HG02943 (cell line): ENCODE measurements around the gene RANBP10.

Experiments
- ATAC-seq: cut with Tn5 transposase; IDR thresholded peaks from one replicate; pipeline ENCODE4 v1.9.1; 2021; ENCODE audit warnings: mild to moderate bottlenecking, low read depth, moderate library complexity; ENCODE audit not compliant: unreplicated experiment

The RANBP10 gene

DNA sequence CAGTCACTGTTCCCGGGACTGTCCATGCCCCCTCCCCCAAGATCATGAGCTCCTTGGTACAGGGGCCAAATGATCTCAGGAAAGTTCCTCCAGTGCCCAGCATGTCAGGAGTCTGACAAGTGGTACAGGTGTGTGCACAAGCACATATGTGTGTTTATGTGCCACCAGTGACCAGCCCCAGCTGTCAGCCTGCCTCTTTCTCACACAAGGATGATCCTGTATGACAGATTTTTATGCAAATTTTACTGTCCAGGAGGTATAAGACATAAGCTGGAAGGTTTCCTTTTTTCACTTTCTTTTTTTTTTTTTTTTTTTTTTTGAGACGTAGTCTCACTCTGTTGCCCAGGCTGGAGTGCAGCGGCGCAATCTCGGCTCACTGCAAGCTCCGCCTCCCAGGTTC lies 55.9 kb downstream of the RANBP10 start:
- ATAC-seq = peak; percentile 74

DNA sequence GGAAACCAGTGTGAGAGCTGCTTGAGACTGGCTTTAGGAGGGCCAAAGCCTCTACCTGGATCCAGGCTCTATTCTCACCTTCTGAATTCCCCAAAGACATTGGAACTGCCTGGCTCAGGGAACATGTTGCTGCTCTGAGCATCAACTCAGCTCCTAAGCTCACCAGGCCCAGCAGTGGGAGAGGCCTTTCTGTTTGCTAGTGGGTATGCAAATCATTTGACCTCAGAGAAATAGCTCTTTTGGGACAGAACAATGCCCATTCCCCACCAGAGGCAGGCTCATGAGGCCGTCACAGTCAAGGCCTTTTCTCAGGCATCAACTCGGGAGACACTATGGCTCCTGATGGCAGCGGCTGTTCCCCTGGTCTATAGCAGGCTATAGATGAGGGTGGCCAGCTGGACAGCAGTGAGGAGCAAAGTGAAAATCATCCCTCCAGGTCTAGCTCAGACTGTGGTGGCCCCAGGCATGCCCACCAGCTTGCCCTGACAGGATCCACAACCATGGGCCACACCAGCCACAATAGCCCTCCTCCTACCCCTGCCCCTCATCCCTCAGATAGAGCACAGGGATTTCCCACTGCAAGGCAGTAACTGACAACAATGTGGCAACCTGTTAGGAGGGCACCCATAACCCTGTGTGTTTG lies 56.8 kb downstream of the RANBP10 start:
- no peak for ATAC-seq

DNA sequence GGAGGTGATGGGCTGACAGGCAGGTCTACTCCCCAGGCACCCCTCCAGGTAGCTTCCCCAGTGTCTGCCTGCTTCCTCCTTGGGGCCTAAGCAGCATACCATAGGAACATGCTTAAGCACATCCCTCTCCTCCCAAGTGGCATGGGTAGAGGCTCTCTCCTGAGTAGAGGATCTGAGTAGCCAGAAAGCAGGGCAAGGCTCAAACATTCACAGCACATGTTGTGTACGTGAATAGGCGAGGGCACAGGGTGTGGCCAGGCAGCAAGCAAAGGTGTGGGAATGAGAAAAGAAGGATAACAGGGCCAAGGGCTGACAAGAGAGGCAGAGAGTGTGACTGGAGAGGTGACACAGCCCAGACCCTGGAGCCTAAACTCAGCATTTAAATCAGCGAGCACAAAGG lies 57.5 kb downstream of the RANBP10 start:
- ATAC-seq = no peak

DNA sequence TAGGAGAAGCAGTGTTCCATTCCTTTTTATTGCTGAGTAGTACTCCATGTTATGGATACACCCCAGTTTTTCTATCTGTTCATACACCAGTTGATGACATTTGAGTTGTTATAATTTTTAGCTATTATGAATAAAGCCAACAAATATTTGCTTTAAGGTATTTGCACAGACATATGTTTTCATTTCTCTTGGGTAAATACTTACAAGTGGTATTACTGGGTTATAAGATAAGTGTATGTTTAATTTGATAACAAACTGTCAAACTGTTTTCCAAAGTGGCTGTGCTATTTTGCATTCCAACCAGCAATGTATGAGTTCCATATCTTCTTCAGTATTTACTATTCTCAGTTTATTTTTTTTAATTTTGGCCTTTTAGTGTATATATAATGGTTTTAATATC lies 59.5 kb downstream of the RANBP10 start:
- ATAC-seq = no peak

DNA sequence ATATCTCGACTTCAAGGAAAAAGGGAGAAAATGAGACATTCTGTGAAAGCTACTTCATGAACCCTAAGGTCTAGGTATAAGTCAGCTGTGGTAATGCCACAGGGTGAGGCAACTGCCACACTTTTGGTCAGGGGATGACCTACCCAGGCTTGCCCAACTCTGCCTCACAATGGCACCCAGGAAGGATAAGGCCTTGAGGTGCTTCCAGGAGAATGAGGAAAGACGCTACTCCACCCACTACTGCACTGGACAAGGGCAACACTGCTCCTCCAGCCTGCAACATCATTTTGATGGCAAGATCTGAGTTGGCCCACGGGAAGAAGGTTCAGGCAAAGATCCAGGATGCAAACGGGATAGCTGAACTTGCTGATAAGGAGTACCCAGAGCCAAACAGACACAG lies 65.2 kb downstream of the RANBP10 start:
- ATAC-seq = no peak

DNA sequence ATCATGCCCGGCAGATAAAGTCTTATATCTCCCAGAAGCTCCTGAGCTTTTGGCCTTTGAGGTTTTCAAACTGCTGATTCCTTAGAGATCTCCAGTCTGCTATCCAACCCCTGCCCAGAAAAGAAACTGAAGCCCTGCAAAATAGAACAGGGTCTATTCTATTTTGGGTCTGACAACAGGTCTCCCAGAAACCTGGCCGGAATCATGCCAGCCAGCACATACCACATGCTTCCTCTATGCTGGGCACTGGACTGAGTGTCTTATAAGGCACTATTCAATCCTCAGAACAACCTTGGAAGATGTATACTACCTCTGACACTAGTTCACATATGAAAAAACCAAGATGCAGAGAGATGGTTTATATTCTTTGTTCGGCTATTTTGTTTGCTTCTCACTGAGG lies 66.0 kb downstream of the RANBP10 start:
- ATAC-seq = no peak

DNA sequence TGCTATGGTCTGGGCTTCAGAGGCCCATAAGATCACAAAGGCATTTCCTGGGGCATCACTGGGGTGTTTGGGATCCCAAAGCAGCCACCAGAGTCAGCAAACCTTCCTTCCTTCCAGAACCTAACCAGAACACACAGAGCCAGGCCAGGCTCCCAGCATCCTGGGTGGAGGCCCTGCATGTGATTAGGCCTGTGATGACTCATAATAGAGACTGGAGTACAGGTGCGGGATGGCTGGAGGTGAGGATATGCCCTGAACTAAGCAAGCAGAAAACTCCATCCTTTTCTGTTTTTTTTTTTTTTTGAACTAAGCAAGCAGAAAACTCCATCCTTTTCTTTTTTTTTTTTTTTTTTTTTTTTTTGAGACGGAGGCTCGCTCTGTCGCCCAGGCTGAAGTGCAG lies 69.5 kb downstream of the RANBP10 start:
- ATAC-seq = no peak

DNA sequence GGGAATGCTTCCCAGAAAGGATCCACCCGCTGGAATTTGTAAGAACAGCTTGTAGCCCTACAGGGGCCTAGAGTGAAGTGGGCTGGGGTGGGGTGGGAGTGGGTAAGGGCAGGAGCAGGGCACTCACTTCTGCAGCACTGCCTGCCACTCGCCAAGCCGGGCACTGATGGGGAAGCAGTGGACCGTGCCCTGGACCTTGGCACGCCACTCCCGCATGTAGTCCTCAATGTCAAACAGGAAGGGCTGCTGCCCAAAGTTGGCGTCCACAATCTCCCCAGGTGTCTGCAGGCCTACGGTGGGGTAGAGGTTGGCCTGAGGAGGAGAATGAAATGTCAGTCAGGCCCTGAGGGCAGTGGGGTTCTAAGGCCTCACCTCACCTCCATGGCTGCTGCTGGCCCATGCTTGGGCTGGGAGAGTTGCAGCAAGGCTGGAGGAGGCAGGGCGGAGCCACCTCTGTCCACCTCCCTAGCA lies 71.6 kb downstream of the RANBP10 start:
- no peak for ATAC-seq

DNA sequence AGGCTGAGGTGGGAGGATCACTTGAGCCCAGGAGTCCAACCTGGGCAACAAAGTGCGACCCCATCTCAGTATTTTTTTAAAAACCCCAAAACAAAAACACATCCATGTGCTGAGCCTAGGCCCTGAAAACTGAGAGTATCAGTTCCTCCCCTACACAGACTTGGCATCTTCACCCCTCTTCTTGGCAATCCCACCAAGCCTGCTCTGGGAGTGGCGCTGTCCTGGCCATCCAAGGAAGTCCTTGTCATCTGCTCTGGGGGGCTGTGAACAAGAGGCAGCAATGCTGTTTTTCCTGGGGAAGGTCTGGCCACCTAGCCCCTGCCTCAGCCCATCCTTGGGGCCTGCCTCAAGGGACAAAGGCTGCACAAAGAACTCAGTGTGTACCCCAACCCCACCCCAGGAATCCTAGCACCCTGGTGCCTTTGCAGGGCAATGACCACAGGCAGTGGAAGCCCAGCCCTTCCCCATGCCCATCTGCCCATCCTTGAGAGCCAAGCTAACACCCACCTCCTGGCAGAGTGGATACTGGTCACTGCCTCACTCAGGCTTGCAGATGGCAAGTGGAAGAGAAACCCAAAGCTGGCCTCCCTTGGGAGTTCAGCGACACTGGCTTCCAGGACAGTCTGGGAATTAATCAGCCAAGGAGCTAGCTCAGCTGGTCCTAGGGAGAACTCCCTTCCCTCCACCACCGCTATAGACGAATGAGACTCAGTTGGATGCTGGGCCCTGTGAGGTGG lies 72.5 kb downstream of the RANBP10 start:
- no peak for ATAC-seq

DNA sequence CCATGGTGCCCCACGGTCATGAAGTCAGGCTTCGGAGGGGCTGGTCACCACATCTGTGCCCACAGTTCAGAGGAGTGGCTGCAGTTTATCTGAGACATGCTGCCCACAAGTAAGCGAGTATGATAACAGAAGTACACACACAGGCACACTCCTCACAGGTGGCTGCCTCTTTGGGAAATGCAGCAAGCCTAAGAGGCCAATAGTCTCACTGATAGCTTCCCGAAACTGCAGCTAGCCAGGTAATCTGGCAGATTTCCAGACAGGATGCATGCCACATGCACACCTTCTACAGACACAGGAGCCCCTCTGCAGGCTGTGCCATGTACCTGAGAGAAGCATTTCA lies 74.6 kb downstream of the RANBP10 start:
- no peak for ATAC-seq

DNA sequence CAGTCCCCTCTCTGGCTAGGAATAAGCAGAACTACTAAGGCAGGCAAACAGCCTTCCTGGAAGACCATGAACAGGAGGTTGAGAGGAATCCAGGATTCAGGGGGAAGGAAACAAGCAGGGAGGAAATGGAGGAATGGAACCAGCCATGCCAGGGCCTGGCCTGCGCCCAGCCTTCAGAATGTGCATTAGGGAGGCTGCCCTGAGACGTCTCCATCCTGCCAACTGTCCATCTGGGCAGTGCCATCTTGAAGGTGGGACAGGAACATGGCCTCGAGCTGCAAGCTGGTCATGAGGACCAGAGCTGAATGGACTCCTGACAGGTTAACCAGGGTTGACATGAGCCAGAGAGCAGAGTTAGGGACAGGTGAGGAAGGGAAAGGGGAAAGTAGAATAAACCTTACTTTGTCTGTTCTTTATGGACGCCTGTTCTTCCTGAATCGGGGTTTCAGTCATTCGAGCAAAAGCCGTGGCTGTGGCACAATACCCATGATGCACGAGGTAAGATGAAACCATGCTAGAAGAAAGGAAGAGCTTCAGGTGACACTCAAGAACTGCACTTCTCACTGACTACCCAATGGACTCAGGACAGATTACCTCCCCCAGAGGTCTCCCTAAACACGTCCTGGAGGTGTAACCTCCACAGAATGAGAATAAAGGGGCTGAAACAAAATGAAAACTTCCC lies 75.1 kb downstream of the RANBP10 start:
- ATAC-seq = no peak

DNA sequence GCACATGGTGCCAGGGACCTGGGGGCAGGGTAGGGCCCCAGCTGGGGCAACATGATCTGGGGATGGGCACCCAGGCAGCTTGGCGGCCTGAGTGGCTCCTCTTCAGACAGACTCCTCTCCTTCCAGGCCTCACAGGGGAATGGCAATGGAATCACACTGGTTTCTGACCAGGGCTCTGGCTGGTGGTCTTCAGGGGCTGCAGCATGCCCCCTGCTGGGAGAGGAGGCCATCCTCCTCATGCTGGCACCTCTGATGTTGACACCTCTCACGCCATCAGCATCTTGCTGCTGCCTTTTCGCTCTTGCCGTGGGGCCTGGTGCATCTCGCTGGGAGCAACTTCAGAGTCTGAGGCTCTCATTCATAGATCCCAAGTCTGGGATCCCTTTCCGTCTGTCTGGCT lies 76.0 kb downstream of the RANBP10 start:
- no peak for ATAC-seq

DNA sequence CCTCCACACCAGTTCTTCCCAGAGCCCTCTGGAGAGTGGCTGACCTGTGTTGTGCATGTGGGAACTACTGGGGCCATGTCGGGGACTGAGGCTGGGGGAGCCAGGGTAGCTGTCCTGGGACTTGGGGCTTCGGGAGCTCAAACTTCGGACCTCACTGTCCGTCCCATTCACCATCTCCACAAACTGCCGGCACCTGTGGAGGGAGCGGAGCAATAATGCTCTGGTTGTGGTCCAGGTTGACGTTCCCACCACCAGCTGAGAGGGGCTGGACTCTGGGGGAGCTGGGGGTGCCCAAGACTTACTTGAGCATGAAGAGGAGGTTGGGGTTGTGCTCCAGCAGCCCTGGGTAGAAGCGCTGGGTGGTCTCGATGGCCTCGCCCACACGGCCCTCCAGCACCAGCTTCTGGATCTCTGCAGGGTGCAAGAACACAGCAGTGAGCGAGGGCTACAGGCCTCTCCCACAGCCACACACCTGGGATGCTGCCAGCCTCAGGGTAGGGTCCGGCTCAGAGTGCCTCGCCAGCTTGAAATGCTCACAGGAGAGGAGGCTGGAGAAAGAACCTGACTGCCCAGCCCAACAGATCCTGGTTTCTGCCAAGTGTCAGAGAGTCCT lies 76.6 kb downstream of the RANBP10 start:
- no peak for ATAC-seq

DNA sequence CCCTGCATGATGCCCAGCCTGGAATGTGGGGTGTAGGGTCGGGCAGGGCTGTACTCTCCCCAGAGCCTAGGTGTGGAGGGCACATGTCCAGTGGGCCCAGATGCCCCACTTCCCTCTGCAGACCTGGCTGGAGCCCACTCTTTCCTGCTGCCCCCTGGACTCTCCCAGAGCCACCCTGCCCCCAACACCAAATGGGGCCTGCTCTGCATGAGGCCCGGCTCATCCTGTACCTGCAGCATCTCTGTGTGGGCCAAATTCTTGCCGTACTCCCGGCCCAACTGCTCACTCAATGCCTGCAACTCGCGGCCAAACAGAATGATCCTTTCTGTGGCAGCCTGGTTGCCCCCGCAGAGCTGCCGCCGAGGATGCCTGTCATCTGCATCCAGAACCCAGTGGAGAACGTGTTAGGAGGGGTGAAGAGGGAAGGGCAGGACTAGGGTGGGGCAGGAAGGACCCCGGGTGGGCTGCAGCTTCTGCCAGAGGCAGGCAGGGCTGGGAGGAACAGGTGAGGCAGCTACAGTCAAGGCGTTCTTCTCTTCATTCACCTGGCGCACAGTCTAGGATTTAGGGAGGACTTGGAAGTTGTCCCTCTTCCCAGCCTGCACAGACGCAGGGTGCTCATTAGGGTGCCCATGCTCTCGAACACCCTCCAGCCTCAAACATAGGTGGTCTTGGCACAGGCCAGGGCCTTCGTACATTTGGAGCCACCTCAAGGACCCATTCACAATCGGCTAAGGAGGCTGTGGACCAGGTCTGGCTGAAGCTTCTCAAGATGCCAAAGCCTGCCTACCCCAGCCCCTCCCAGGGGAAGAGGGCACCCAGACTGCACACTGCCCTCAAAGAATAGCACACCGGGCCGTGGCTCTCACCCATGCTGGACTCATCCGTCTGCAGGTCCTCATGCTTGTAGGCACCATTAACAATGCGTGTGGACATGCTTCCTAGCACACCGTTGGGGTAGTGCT lies 78.6 kb downstream of the RANBP10 start:
- no peak for ATAC-seq

DNA sequence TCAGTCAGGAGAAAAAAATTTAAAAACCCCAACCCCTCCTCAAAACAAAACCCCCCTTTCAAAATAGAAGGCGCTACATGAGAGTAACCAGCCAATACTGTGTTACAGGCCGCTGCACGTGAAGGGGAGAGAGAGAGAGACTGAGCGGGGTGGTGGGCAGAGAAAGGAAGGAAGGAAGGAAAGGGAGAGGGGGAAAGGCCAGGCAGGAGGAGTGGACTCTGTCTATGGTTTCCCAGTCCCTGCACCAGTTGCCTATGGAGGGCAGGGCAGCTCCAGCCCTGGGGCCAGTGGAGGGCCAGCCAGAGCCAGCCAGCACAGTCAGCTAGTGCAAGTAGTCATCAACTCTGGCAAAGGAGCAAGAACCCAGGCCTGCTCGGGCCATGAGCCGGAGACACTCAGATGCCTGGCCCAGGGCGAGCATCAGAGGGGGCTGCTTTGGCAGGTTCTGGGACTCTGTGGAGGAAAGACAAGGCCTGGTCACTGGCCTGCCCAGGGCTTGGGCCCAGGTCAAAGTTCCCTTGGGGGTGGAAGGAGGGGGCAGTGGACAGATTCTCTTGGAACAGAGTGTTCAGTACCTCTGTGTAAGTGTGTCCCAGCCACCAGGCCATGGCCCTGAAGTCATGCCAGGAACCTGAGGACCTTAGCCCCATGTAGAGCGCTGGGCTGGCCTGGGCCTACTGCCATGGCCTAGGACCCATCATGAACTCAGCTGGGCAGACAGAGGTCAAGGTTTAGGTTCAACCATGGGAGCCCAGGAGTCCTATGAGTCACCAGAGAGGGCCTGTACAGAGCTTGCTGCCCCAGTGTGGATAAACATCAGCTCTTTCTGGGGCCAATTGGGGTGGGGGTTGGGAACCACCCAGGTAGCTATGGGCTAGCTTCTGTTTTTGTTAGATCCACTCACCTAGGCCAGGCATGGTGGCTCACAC lies 80.0 kb downstream of the RANBP10 start:
- ATAC-seq = no peak

DNA sequence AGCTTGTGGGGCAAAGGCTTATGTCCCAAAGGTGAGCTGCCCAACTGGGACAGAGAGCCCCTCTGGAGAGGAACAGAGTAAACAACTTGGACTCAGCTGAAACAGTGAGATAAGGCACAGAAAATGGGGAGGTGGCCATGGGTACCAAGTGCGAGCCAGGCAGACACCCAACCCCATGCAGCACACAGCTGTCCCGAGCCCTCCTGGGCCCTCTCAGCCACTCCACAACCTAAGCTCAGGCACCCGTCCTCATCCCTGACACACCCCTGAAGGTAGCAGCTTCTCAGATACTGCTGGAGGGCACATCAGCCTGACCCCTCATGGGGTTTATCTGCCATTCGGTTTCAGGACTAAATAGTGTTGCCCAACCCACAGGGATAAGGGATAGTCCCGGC lies 82.5 kb downstream of the RANBP10 start:
- no peak for ATAC-seq

DNA sequence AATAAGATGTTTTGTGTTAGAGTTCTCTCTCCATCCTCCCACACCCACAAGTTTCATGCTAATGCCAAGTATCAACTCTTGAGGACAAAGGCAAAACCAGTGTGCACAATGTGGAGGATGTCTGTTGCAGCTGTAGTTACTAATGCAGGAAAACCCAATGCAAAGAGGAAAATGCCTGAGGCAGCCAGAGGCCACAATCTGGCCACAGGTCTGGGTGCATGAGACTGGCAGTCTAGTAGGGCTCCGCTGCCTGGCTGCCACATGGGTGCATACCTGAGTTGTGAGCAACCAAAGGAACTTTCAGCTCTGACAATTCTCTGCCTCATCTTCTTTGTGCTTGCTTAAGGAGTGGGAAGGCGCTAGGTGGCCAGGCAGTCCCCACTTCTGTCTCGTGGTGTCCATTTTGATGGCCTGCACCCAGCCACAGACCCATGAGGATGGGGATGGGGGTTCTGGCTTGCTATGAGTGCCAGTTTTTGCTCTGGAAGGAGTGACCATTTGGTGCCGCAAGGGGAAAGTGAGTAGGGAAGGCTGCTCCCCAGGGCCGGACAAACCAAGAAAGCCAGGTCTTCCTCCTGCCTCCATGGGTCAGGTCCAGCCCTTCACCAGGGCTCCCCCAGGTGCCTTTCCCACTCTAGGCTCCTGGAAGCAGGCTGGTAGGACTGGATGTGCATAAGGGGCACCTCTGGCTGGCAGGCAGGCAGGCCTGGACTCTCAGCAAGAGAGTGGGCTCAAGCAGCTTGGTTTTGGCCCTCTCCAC lies 83.0 kb downstream of the RANBP10 start:
- no peak for ATAC-seq

DNA sequence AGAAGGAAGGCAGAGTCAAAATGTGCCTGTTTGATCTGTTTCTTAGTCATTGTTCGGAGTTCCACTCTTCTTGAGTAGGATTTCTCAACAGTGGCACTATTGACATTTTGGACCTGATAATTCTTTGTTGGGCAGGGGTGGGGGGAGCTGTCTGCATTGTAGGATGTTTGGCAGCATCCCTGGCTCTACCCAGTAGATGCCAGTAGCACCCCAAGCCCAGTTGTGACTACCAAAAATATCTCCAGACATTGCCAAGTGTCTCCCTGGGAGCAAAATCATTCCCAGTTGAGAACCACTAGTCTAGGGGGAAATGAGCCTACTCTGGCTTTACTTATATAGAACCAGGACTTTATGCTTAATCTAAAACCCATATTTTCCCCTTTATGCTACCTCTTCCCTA lies 86.1 kb downstream of the RANBP10 start:
- no peak for ATAC-seq

DNA sequence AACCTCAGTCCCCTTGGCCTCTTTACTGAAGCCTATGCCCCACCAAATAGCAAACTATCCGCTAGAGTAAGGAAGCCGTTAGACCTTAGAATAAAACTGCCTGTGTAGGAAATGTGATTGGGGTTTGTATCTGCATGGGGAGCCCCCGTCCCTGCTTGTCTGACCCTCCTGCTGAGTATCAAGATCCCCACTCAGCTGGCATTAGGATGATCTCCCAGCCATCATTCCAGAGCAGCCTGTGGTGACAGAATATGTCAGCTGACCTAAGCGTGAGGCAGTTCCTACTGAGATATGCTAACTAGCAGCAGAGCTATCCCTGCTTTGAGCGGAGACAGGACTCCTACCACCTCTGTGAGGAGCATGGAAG lies 86.6 kb downstream of the RANBP10 start:
- ATAC-seq = no peak
